K562 (cell line): Measurements from ENCODE around the gene CLEC18A.
"Not testable (repeated sequence)": the region's sequence is repeated elsewhere in the genome, so short reads cannot be mapped to it uniquely, and the experiment has no call there.

Experiments used
- BRF1 ChIP-seq: IDR thresholded peaks from 3 replicates; pipeline ENCODE4 v1.6.1; 2011; ENCODE audit warnings: borderline replicate concordance, mild to moderate bottlenecking; ENCODE audit not compliant: insufficient read length; ENCODE audit errors: extremely low read depth
- CTCF ChIP-seq, 3 experiments: IDR thresholded peaks in 2 of 3; conservative IDR thresholded peaks in 1 of 3; 2 replicates each; pipeline ENCODE4 v1.5.1; 2011 to 2012; ENCODE audit warnings: low read length in 3 of 3, mild to moderate bottlenecking in 3 of 3, control low read depth in 2 of 3, improper control_type of control experiment in 1 of 3, inconsistent platforms in 1 of 3, low read depth in 1 of 3, mixed read lengths in 1 of 3, moderate library complexity in 1 of 3; ENCODE audit not compliant: insufficient read depth in 2 of 3
- FOXK2 ChIP-seq, 2 experiments: fragments of 450-650 bp; IDR thresholded peaks in 1 of 2; conservative IDR thresholded peaks in 1 of 2; 2 replicates each; pipeline ENCODE4 v1.6.1; 2016; ENCODE audit warnings: low read depth in 2 of 2, mild to moderate bottlenecking in 1 of 2
- JUNB ChIP-seq: fragments of 450-650 bp; formaldehyde crosslinking; conservative IDR thresholded peaks from 2 replicates; pipeline ENCODE4 v1.4.0; 2020; ENCODE audit warnings: mild to moderate bottlenecking
- NFRKB ChIP-seq: fragments of 450-650 bp; IDR thresholded peaks from 2 replicates; pipeline ENCODE4 v1.6.1; 2016; ENCODE audit warnings: low read depth
- SIRT6 ChIP-seq: IDR thresholded peaks from one replicate; pipeline ENCODE4 v1.6.1; 2012; ENCODE audit warnings: low read depth, mild to moderate bottlenecking, control low read depth, inconsistent platforms, low read length, moderate library complexity
- SOX6 ChIP-seq: fragments of 450-650 bp; IDR thresholded peaks from 2 replicates; pipeline ENCODE4 v1.6.1; 2014; ENCODE audit warnings: mild to moderate bottlenecking
- TSHZ1 ChIP-seq: fragments of 250-450 bp; sonication (Bioruptor Pico); IDR thresholded peaks from 2 replicates; pipeline ENCODE4 v1.4.0; 2020; ENCODE audit warnings: mild to moderate bottlenecking, moderate library complexity
- ZNF407 ChIP-seq: fragments of 450-650 bp; IDR thresholded peaks from 2 replicates; pipeline ENCODE4 v1.6.1; 2016; ENCODE audit warnings: low read depth
- ZNF561 ChIP-seq: fragments of 450-650 bp; formaldehyde crosslinking; conservative IDR thresholded peaks from 2 replicates; pipeline ENCODE4 v1.4.0; 2020; ENCODE audit warnings: mild to moderate bottlenecking, moderate library complexity

GRCh38 chr16:69964960-69965660, 14.0 kb downstream of the CLEC18A start:
- not testable (repeated sequence) for TF ChIP-seq SIRT6; NFRKB; FOXK2 (conservative IDR thresholded peaks at IDR 0.05 in 1 of 2, IDR thresholded peaks at IDR 0.05 in 1 of 2; ENCODE audit: low read depth in 2 of 2); ZNF407; SOX6; ZNF561 (CRISPR knock-in tag); BRF1; CTCF (IDR thresholded peaks at IDR 0.05 in 2 of 3, conservative IDR thresholded peaks at IDR 0.05 in 1 of 3; ENCODE audit: insufficient read depth in 2 of 3, low read depth in 1 of 3, low read length in 3 of 3); TSHZ1 (CRISPR knock-in tag); JUNB
